ENCODE results near the gene FRRS1. TPM values are rescaled to one million over a fixed set of nuclear protein-coding genes. Genes with fewer than 3 reads are reported as not detected.

FRRS1 gene
- total RNA-seq, 1 experiment from 2014 or later = 39.1 TPM

DNA sequence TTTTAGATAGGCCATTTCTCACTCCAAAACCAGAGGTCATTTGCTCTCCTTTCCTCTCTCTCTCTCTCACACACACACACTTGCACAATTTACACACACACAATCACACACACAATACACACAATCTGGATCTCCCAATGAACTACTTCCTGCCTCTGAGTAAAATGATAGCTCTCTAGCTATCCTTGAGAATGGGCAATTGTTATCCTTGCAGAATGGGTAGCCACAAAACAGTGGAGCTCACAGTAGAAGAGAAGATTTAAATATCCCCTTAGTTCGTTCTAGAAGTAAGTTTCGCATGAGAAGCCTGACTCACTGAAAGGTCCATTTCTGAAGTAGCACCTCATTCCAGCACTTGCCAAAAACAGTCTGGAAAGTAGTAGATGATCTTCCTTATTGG lies 102.9 kb downstream of the FRRS1 start:
- Mint-ChIP-seq H3K4me1 (ENCODE audit: low read depth, unreplicated experiment) (peaks cover 10% of the 10 kb centered on the region), H3K9me3 (ENCODE audit: low read depth, unreplicated experiment) (no peaks in the 10 kb centered on the region), H3K36me3 (ENCODE audit: insufficient read depth, unreplicated experiment) (peaks cover 5% of the 10 kb centered on the region), H3K4me3 (ENCODE audit: low read depth, unreplicated experiment) (no peak overlapping the region), H3K27me3 (ENCODE audit: unreplicated experiment) (no peaks in the 10 kb centered on the region), H3K27ac (ENCODE audit: unreplicated experiment) (no peak overlapping the region)
- intact Hi-C loops (cut with micrococcal nuclease; ENCODE audit: unreplicated experiment) = no loop called here
- no peak for DNase-seq
- BruUV-seq (replicated peaks) = no TSS peak
- TF ChIP-seq, protein P1, sequence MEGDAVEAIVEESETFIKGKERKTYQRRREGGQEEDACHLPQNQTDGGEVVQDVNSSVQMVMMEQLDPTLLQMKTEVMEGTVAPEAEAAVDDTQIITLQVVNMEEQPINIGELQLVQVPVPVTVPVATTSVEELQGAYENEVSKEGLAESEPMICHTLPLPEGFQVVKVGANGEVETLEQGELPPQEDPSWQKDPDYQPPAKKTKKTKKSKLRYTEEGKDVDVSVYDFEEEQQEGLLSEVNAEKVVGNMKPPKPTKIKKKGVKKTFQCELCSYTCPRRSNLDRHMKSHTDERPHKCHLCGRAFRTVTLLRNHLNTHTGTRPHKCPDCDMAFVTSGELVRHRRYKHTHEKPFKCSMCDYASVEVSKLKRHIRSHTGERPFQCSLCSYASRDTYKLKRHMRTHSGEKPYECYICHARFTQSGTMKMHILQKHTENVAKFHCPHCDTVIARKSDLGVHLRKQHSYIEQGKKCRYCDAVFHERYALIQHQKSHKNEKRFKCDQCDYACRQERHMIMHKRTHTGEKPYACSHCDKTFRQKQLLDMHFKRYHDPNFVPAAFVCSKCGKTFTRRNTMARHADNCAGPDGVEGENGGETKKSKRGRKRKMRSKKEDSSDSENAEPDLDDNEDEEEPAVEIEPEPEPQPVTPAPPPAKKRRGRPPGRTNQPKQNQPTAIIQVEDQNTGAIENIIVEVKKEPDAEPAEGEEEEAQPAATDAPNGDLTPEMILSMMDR (IDR thresholded peaks at IDR 0.05; ENCODE audit: unreplicated experiment) = no peak
- CTCF ChIA-PET = interaction anchor here (0.7 kb wide), 1 partner anchor 42 kb away, joined by 4 read pairs; no protein-coding TSS in a partner anchor

DNA sequence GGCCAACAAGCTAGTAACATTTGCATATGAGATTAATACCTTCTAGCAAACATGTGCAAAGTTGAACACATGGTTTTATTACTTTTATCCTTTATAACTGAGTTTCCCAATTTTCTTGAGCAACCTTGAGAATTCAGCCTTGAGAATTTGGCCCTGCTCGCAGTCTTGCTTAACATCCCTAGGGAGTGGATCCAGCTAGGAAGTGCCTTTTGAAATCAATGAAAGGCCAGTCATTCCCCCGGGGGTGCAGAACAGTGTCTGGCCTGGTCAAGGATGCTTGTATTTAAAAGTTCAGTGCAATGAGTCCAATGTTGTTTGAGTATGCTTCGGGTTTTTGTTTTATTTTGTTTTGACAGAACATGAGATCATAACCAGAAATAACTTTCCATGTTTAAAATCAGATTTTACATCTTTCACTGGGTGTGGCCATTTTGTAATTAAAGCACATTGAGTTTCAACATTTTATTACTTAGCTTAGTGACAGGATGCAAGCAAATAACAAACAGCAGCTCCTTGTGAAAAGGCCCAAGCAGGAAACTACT lies 103.8 kb downstream of the FRRS1 start:
- Mint-ChIP-seq H3K36me3 (ENCODE audit: insufficient read depth, unreplicated experiment) (peaks cover 5% of the 10 kb centered on the region), H3K27me3 (ENCODE audit: unreplicated experiment) (no peaks in the 10 kb centered on the region), H3K27ac (ENCODE audit: unreplicated experiment) (no peak overlapping the region), H3K4me1 (ENCODE audit: low read depth, unreplicated experiment) (peaks cover 10% of the 10 kb centered on the region), H3K9me3 (ENCODE audit: low read depth, unreplicated experiment) (no peaks in the 10 kb centered on the region), H3K4me3 (ENCODE audit: low read depth, unreplicated experiment) (no peak overlapping the region)
- DNase-seq = no peak
- intact Hi-C loops (cut with micrococcal nuclease; ENCODE audit: unreplicated experiment) = no loop called here
- BruUV-seq (replicated peaks) = no TSS peak
- CTCF ChIA-PET = no interaction called here
- TF ChIP-seq, protein P1 (IDR thresholded peaks at IDR 0.05; ENCODE audit: unreplicated experiment) = no peak

DNA sequence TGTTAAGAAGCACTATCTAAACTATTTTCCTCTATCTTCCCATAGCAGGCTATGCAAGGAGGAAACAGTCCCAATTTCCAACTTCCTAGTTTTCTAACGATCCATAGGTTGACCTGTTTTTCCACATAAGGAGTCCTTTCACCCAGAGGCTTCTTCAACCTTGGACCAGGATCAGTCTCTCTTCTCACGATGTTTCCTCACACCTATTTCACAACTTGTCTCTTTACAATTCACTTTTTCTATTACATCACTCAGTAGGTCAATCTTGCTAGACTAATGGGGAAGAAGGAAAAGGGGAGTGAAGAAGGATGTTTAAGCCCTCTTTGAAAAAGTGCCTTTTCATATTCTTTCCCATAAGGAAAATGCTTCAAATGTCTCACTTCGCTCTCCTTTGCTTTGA lies 104.7 kb downstream of the FRRS1 start:
- TF ChIP-seq, protein P1 (IDR thresholded peaks at IDR 0.05; ENCODE audit: unreplicated experiment) = no peak
- intact Hi-C loops (cut with micrococcal nuclease; ENCODE audit: unreplicated experiment) = no loop called here
- no peaks in the 10 kb centered on the region for H3K27me3 Mint-ChIP-seq (ENCODE audit: unreplicated experiment)
- peaks cover 5% of the 10 kb centered on the region for H3K36me3 Mint-ChIP-seq (ENCODE audit: insufficient read depth, unreplicated experiment)
- CTCF ChIA-PET = no interaction called here
- no peak overlapping the region for H3K4me3 Mint-ChIP-seq (ENCODE audit: low read depth, unreplicated experiment)
- H3K4me1 Mint-ChIP-seq (ENCODE audit: low read depth, unreplicated experiment) = peaks cover 10% of the 10 kb centered on the region
- no peak overlapping the region for H3K27ac Mint-ChIP-seq (ENCODE audit: unreplicated experiment)
- no peak for DNase-seq
- BruUV-seq (replicated peaks) = no TSS peak
- no peaks in the 10 kb centered on the region for H3K9me3 Mint-ChIP-seq (ENCODE audit: low read depth, unreplicated experiment)

DNA sequence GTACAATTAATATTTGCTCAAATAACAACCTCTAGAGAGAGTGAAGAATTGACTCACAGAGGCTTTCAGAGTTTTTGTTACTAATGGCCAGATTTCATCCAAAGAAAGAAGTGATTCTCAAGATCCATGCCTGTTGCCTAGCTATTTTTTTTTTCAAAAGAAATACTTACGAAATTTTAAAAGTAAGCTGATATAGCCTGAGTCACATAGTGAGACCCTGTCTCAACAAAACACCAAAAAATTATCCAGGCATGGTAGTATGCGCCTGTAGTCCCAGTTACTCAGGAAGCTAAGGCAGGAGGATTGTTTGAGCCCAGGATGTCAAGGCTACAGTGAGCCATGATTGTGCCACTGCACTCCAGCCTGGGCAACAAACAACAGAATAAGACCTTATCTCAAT lies 105.9 kb downstream of the FRRS1 start:
- BruUV-seq (replicated peaks) = no TSS peak
- Mint-ChIP-seq H3K4me1 (ENCODE audit: low read depth, unreplicated experiment) (peaks cover 10% of the 10 kb centered on the region), H3K9me3 (ENCODE audit: low read depth, unreplicated experiment) (no peaks in the 10 kb centered on the region), H3K36me3 (ENCODE audit: insufficient read depth, unreplicated experiment) (peaks cover 5% of the 10 kb centered on the region), H3K4me3 (ENCODE audit: low read depth, unreplicated experiment) (no peak overlapping the region), H3K27me3 (ENCODE audit: unreplicated experiment) (no peaks in the 10 kb centered on the region), H3K27ac (ENCODE audit: unreplicated experiment) (no peak overlapping the region)
- intact Hi-C loops (cut with micrococcal nuclease; ENCODE audit: unreplicated experiment) = no loop called here
- TF ChIP-seq, protein P1 (IDR thresholded peaks at IDR 0.05; ENCODE audit: unreplicated experiment) = no peak
- DNase-seq = no peak
- CTCF ChIA-PET = interaction anchor here (1.5 kb wide), 1 partner anchor 13 kb away, joined by 5 read pairs; no protein-coding TSS in a partner anchor
